DMS153 treated with DMSO at 0.1 percent for 48 hours (cell line): ENCODE data around the gene AIPL1.
A peak's percentile ranks its signal among the peaks of the same experiment; 100 is the strongest.

Experiments
- DNase-seq: peaks from one replicate; lab custom pipeline; 2025; ENCODE audit not compliant: unreplicated experiment; lab: John Stamatoyannopoulos, UW

The AIPL1 gene

DNA sequence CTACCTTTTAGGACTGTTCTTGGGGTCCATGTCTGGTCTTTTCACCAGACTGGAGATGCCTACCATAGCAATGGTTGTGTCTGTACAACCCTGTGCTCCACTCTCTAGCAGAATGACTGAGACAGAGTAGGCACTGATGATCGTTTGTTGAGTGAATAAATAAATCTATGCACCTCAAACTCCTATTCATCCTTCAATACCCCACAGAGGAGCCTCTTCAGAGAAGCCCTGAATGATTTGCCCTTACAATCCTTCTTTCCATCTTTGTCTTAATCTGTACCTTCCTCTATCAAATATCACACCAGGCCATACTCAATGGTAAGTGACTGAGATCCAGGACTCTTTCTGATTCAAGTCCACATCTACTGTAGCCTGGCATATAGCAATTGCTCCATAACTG lies 32.6 kb upstream of the AIPL1 start:
- no peak for DNase-seq

DNA sequence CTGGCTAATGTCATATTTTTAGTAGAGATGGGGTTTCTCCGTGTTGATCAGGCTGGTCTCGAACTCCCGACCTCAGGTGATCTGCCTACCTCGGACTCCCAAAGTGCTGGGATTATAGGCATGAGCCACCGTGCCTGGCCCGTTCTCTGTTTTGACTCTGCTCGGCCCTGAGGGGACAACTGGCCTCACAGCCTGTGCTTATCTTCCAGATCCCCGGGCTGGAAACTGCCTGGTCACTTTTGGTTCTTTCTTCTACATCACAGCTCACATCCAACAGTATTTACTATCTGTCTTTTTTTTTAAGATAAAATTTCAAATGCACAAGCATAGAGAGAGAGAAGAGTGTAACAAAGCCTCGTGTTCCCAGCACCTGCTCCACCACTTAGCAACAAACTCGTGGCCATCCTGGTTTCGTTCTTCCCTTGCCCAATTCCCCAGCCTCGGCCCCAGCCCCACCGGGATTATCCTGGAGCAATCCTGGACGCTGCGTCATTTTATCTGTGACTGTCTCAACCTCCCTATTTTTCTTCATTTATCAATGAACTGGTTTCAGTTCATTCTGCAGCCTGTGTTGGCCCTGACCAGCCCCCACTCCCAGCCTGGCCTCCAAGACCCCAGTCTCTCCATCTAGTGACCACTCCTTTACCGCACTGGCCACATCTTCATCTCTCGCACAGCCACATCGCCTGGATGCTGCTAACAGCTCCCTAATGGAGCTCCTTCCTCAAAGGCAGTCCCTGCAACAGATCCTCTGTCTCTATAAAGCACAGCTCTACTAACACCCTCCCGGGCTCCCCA lies 30.5 kb upstream of the AIPL1 start:
- no peak for DNase-seq

DNA sequence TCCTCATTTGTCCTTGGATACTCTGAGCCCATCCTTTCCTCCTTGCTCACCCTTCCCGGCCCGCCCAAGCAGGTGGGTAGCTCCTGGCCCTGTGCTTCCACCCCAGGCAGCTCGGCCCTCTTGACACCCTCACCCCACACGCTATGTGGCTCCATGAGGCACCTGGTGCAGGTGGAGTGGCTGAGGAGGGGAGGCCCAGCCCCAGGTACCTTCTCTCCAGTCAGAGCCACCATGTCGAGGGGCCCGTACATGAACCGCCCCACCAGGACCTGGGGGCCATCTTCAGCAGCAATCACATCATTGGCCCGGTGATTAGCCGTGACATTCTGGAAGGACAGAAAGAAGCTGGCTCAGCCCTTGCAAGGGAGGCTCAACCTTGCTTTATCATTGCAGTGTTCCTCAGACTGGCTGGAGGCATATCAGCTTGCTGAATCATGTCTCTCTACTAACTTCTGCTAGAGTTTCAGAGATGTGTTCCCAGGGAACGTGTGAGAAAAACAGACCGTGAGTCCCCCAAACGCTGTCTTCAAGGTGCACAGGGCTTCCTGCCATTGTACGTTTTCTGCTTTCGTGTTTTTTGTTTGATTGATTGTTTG lies 29.6 kb upstream of the AIPL1 start:
- no peak for DNase-seq

DNA sequence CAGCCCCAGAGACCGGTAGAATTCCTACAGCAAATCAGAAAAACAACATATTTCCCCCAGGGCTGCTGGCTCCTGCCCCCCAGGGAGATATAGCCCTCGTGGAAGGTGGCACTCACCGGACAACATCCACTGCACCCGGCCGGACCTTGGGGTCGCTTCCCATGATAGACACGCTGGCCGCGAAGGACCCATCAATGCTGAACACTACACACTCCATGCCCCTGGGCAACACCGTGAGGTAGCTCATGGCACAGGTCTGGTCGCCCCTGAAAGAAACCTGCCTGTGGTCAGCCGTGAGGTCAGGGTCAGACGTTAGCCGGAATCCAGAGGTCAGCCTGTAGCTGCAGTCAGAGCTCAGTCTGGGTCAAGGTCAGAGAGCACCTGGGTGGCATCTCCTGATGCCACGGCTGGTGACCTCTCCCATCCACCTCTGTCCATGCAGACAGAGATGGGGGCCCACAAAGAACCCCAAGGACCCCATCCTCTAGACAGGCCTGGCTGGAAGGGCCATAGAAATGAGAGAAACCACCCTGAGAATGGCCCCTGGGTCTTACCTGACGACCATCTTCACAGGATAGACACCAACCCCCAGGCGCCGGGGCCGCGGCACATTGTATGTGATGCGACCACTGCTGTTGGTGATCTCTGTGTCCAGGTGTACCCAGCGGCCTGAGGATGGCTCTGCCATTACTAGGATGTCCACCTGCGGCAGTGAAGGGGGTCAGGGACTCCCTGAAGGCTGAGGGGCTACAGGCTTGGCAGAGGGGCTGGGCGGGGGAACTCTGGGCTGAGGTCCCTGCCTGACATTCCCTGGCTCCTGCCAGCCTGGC lies 28.9 kb upstream of the AIPL1 start:
- DNase-seq = no peak

DNA sequence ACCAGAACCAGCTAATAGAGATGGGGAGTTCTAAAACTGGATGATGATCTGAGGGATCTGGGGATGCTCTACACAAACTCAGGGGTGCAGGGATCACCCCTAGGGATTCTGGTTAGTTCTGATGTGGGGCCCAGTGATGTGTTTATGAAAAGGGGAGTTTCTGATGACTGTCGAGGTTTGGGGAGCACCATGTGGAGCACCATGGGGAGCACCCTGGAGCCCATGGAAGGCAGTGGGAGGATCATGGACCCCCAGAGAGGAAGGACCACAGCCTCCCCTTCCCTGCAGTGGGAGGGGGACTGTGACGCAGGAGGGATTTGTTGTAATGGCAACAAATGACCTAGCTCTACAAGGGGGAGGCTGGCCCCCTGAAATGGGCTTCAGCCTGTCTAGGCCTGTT lies 27.8 kb upstream of the AIPL1 start:
- DNase-seq = no peak

DNA sequence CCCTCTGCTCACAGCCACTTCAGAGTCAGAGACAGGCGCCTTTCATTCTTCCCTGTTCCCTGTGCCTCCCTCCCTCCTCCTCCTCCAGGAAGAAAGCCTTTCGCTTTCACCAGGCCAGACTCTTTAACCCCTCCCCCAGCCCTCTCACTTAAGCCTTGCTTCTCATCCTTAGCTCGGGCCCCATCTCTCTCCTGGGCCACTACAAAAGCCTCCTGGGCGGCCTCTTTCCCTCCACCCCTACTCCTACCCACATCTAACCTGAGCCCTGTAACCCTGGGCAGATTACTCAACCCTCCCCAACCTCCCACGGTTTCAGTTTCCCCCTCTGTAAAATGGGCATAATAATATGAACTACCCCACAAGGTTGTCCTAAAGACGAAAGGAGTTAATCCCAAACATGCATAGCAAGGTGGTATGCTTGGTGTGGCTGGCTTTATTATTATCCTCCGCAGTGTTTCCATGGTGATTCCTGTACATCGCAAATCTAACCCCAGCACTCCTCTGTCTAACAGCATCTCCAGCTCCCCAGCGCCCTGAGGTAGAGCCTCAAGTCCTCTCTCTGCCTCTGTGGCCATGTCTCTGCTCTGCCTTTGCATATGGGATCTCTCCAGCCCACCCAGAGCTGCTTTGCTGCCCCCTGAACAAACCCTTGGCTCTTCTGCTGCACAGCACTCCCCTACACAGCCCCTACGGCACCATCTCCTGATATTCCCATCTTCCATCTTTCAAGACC lies 27.0 kb upstream of the AIPL1 start:
- no peak for DNase-seq

DNA sequence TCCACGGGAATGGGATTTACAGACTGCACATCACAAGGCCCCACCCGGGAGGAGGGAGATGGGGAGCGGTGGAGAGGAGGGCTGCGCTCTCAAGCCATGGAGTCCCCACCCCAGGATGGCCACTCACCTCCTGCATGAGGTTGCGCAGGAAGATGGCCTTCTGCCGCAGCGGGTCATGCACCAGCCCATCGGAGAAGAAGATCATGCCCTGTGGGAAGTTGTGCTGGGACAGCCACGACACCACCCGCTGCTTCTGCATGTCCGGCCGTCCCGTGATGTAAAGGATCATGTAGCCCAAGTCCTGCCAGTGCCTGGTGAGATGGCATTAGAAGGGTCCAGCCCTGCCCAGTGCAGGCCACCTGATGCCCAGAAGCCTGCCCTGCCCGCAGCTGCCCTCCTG lies 26.3 kb upstream of the AIPL1 start:
- no peak for DNase-seq

DNA sequence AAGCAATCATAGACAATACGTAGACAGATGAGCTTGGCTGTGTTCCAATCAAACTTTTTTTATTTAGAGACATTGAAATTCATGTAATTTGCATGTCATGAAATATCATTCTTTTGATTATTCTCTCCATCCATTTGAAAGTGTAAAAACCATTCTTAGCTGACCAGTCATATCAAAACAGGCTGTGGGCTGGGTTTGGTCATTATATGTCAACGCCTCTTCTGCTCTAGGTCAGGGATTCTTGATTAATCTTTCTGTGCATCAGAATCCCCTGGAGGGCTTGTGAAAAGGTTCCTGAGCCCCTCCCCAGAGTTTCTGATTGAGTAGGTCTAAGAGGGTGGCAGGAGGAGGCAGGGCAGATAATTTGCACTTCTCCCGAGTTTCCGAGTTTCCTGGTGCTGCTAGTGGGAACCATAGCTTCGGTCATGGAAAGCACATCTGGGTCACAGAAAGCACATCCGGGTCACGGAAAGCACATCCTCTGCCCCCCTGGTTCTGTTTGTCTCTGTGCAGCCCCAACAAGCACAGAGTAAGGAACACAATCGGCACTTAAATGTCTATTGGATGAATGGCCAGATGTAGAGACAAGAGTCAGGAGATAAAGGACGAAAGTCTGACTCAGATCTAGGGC lies 25.7 kb upstream of the AIPL1 start:
- DNase-seq = no peak

DNA sequence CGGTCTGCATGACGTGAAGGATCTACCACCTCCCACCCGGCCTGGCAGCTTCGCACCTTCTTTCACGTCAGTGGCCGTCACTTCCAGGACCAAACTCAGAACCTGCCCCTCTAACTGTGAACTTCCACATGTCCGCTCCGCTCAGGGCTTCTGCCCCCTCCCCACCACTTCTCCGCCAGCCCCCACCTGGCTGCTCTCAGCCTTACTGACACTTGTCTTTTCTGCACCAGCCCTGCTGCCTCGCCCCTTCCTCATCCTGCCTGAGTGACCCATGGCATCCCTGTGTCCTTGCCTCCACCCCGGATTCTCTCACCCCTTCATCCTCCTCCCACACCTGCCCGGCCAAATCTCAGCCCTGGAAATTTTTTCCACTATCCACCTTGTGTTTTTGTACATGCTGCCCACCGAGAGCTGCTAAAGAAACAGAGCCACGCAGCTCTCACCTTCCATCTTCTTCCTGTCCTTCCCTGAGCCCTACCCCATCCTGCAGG lies 23.6 kb upstream of the AIPL1 start:
- DNase-seq = no peak

DNA sequence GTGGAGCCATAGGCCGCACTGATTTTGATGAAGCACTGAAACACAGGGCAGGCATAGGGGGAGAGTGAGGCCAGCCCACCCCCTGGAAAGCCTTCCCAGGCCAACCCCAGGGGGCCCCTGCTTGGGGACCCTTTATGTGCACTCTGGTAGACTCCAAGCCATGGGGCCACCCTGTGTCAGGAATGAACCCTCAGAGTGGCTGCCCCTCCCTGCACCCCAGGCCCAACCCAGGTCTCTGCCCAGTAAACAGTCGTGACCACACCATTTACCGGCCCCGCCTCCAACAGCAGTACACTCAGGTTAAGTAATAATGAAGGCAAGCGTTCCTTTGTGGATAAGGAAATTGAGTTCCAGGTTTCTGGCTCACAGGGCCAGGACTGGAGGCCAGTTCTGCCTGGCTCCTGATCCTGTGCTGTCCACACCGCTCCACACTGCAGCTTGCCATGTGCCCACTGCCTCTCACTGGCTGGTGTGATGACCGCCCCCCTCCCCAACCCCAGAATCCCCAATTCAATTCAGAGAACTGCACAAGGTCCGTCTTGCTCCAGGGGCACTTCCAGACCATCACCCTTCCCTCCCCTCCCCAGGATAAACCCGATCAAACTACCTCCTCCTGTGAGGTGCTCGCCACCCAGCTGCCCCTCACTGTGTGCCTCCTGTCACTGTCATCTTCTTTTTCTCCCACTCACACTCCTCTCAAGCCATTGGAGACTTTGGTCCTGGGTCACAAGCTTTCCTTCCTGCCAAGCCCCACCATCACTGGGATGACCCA lies 23.0 kb upstream of the AIPL1 start:
- no peak for DNase-seq

DNA sequence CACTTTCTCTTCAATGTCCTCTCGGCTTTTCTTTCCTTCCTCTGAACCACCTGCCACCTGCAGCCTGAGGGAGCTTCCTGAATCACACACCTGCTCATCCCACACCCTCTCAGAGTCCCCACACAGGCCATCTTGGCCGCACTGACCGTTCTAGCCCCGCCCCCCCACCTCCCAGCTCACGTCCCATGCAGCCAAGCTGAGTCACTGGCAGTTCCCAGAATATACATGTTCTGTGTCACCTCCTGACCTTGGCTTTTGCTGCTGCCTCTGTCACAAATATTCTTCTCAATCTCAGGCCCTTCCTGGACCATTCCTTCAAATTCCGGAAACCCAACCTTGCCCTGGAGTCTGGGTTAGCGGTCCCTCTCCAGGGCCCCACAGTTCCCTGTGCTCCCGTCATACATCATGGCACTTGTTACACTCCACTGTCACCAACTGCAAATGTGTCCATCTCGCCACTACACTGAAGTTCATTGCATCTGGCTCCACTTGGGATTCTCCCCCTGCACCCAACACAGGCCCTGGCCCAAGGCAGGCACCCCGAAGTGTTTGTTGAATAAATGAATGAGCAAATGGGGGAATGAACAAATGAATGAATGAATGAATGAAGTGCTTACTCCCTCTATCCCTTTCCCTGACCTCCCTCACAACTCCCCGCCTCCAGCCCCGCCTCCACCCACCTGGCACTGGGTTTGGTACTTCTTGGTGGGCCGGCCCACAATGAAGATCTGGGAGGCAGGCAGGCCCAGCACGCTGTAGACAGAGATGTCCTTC lies 22.2 kb upstream of the AIPL1 start:
- no peak for DNase-seq

DNA sequence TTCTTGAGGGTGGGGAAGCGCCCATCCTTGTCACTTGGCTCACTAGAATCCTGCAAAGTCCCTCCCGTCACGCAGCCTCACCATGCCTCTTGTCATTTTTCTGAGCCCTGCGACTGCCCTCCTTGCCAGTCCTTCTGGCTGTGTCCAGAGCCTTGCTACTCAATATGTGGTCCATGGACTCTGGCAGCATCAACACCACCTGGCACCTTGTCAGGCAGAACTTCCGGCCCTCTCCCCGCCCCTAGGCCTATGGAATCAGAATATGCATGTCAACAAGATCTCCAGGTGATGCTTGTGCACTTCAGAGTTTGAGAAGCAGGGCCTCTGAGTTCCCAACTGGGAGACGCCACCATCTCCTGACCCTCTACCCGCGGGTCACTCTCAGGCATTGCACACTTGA lies 21.4 kb upstream of the AIPL1 start:
- DNase-seq = no peak

DNA sequence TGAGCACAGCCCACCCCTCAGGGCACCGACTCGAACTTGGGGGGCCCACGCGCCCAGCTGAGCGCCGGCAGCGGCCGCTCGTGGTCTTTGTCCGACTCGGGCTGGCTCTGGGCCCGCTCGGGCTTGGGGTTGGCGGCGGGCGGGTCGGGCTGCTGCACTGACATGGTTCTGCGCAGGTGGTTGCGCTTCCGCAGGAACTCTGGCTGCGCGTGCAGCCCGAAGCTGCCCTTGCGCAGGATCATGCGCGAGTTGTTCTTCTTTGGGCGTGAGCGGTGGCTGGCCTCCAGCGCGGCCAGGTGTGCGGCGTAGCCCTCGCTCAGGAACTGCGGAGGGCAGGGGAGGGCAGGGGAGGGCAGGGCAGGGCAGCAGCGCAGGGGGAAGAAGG lies 20.4 kb upstream of the AIPL1 start:
- DNase-seq = peak; percentile 23

DNA sequence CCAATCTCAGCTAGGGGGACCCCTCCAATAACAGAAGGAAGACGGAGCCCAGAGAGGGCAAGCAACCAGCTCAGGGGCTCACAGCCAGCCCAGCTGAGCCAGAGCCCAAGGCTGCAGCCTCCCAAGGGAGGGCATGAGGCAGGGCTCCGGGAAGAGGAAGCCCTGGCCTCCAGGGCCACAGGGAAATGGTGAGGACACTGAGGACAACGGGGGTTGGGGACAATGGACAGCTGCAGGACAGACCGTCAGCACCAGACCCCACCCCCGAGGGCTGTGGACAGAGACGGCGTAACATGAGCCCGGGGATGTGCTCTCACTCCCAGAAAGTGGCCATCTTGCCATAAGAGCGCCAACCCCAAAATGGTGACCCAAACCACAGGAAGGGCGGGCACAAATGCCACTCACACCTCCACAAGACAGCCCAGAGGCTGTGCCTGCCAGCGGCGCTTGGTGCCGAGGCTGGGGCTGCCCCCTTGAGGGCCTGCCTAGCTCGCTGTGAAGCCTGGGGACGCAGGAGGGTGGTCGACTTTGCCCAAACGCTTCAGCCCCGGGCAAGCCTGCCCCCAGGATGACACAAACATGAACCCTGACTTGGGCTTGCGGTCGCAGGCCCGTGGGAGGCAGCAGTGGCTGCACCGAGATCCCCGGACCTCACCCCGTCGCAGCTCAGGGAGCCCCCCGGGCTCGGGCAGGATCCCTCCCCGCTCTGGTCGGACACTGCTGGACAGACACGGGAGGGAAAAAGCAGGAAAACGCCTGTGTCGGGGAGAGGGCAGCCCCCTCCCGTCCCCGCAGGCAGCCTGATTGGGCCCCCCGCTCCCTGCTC lies 19.8 kb upstream of the AIPL1 start:
- DNase-seq = no peak

DNA sequence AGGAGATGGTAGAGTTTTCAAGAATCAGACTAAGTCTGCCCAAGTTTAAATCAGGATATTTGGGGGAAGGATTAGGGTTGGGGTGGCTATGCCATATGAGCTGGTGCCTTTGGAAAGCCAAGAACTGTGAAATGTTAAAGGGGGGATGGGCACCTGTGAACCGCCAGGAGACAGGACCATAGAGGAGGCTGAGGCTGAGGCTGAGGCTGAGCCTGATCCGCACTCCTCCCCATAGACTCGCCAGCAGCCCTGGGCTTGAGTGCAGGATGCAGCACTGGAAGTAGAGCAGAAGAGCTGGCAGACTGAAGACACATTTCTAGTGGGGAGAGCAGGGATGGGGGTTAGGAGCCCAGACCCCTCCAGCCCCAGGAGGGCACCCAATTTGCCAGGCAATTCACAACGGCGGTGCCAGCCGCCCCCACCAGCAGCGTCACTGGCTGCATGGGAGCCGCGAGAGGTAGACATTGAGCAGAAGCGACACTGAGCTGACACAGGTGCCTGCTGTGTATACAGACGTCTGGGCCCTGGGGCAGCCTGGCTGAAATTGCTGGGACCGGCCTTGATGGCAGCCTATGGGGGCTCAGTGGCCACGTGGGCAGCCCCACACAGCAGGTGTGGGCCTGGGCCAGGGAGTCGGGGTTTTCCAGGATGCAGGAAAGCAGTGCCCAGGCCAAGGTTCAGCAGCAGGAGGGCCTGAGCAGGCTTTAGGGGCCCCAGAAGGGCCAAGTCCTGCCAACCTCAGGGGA lies 18.5 kb upstream of the AIPL1 start:
- DNase-seq = no peak

DNA sequence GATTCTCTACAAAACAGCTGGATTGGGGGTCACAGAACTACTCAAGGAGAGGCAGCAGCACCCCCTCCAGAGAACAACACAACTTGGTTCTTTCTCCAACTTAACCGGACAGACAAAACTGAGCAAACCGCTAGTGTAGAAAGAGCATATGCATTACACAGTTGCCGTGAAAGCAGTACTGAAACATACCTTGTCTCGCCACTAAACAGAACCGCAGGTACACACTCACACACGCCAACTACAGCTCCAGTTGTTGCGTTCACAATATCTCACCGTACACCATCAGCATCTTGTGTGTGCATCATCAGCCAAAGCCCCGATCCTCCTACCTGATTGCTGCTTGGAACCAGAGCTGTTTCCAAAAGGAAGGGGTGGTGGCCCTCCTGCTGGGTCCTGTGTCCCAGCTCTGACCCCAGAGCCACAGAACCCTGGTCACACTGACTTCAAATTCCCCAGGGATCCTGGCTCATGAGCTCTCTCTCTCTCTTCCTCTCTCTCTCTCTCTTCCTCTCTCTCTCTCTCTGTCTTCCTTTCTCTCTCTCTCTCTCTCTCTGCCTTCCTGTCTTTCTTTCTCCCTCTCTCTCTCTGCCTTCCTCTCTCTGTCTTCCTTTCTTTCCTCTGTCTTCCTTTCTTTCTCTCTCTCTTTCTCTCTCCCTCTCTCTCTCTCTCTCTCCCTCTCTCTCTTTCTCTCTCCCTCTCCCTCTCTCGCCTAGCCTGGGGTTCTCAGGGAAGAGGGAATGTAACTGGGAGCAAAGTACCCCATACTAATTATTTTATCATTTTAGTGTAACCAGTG lies 17.7 kb upstream of the AIPL1 start:
- no peak for DNase-seq
